Measurements from ENCODE around the gene VEZT.

The VEZT gene

DNA sequence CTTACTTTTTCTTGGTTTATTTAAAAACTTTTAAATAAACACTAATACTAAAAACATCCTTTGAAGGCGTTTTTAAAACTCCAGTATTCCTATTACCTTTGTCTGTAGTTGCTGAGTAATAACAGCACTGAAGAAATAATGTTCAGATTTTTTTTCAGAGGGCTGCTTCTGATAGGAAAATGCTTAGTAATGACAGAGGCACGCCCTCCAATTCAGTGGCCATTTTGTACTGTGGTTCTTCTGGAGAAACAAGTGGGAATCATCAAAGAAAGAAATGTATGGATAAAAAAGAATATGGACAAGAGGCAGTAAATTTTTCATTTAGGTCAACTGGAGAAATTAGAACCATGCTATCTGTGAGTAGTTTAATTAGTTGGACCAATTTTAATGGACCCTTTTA lies 13.6 kb downstream of the VEZT start:
- TF ChIP-seq SIN3A (IDR thresholded peaks at IDR 0.05; ENCODE audit: borderline replicate concordance, insufficient read depth, low read length), result no peak
- TF ChIP-seq TAF1 (IDR thresholded peaks at IDR 0.05; ENCODE audit: borderline replicate concordance, insufficient read depth, low read length), result no peak
- no peak for TF ChIP-seq POLR2AphosphoS5 (IDR thresholded peaks at IDR 0.05; ENCODE audit: low read depth, low read length)
- no peak for TF ChIP-seq FOXP2 (optimal IDR thresholded peaks at IDR 0.05; ENCODE audit: borderline replicate concordance, extremely low read depth, extremely low read length, insufficient read depth)
- TF ChIP-seq, protein P1, sequence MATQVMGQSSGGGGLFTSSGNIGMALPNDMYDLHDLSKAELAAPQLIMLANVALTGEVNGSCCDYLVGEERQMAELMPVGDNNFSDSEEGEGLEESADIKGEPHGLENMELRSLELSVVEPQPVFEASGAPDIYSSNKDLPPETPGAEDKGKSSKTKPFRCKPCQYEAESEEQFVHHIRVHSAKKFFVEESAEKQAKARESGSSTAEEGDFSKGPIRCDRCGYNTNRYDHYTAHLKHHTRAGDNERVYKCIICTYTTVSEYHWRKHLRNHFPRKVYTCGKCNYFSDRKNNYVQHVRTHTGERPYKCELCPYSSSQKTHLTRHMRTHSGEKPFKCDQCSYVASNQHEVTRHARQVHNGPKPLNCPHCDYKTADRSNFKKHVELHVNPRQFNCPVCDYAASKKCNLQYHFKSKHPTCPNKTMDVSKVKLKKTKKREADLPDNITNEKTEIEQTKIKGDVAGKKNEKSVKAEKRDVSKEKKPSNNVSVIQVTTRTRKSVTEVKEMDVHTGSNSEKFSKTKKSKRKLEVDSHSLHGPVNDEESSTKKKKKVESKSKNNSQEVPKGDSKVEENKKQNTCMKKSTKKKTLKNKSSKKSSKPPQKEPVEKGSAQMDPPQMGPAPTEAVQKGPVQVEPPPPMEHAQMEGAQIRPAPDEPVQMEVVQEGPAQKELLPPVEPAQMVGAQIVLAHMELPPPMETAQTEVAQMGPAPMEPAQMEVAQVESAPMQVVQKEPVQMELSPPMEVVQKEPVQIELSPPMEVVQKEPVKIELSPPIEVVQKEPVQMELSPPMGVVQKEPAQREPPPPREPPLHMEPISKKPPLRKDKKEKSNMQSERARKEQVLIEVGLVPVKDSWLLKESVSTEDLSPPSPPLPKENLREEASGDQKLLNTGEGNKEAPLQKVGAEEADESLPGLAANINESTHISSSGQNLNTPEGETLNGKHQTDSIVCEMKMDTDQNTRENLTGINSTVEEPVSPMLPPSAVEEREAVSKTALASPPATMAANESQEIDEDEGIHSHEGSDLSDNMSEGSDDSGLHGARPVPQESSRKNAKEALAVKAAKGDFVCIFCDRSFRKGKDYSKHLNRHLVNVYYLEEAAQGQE (IDR thresholded peaks at IDR 0.05; ENCODE audit: insufficient read depth in 1 of 2, low read depth in 2 of 2, low read length in 2 of 2), result no peak

DNA sequence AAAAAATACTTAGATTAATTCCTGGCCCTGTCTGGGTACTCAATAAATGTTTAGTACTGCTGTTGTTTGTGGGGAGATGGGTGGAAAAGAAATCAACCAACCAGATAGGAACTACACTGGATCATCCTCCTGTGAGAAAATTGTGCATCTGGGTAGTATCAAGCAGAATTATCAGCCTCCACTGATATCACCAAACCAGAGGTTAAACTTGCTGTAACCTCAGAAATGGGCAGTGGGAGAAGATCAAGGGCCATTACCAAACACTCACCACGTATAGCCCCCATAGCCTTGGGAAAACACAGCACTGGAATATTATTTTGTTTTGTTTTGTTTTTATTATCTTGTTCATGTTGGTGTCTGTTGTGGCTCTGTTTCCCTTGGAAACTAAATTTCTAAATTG lies 19.7 kb downstream of the VEZT start:
- TF ChIP-seq SIN3A (IDR thresholded peaks at IDR 0.05; ENCODE audit: borderline replicate concordance, insufficient read depth, low read length) (no peak), POLR2AphosphoS5 (IDR thresholded peaks at IDR 0.05; ENCODE audit: low read depth, low read length) (no peak), TAF1 (IDR thresholded peaks at IDR 0.05; ENCODE audit: borderline replicate concordance, insufficient read depth, low read length) (no peak)
- TF ChIP-seq, protein P1 (IDR thresholded peaks at IDR 0.05; ENCODE audit: insufficient read depth in 1 of 2, low read depth in 2 of 2, low read length in 2 of 2), result no peak

- TF ChIP-seq, protein P1 (IDR thresholded peaks at IDR 0.05; ENCODE audit: insufficient read depth in 1 of 2, low read depth in 2 of 2, low read length in 2 of 2), result no peak
- TF ChIP-seq TAF1 (IDR thresholded peaks at IDR 0.05; ENCODE audit: borderline replicate concordance, insufficient read depth, low read length) (no peak), SIN3A (IDR thresholded peaks at IDR 0.05; ENCODE audit: borderline replicate concordance, insufficient read depth, low read length) (no peak), FOXP2 (optimal IDR thresholded peaks at IDR 0.05; ENCODE audit: borderline replicate concordance, extremely low read depth, extremely low read length, insufficient read depth) (no peak), POLR2AphosphoS5 (IDR thresholded peaks at IDR 0.05; ENCODE audit: low read depth, low read length) (no peak)
These were observed 20.5 kb downstream of the VEZT start for GRCh38 chr12:95238150-95238549.

GRCh38 chr12:95239216-95239615 lies 21.6 kb downstream of the VEZT start:
- TF ChIP-seq SIN3A (IDR thresholded peaks at IDR 0.05; ENCODE audit: borderline replicate concordance, insufficient read depth, low read length), result no peak
- no peak for TF ChIP-seq POLR2AphosphoS5 (IDR thresholded peaks at IDR 0.05; ENCODE audit: low read depth, low read length)
- TF ChIP-seq FOXP2 (optimal IDR thresholded peaks at IDR 0.05; ENCODE audit: borderline replicate concordance, extremely low read depth, extremely low read length, insufficient read depth), result no peak
- TF ChIP-seq TAF1 (IDR thresholded peaks at IDR 0.05; ENCODE audit: borderline replicate concordance, insufficient read depth, low read length), result no peak
- TF ChIP-seq, protein P1 (IDR thresholded peaks at IDR 0.05; ENCODE audit: insufficient read depth in 1 of 2, low read depth in 2 of 2, low read length in 2 of 2), result no peak

GRCh38 chr12:95240556-95240955 lies 22.9 kb downstream of the VEZT start:
- TF ChIP-seq TAF1 (IDR thresholded peaks at IDR 0.05; ENCODE audit: borderline replicate concordance, insufficient read depth, low read length), result no peak
- TF ChIP-seq FOXP2 (optimal IDR thresholded peaks at IDR 0.05; ENCODE audit: borderline replicate concordance, extremely low read depth, extremely low read length, insufficient read depth), result no peak
- no peak for TF ChIP-seq POLR2AphosphoS5 (IDR thresholded peaks at IDR 0.05; ENCODE audit: low read depth, low read length)
- TF ChIP-seq, protein P1 (IDR thresholded peaks at IDR 0.05; ENCODE audit: insufficient read depth in 1 of 2, low read depth in 2 of 2, low read length in 2 of 2), result no peak
- TF ChIP-seq SIN3A (IDR thresholded peaks at IDR 0.05; ENCODE audit: borderline replicate concordance, insufficient read depth, low read length), result no peak

Data from PFSK-1 (cell line).